Motor neuron (in vitro differentiated cells): ENCODE results near the gene PRSS2. TPM values are rescaled to one million over a fixed set of nuclear protein-coding genes. Genes with fewer than 3 reads are reported as not detected.

Experiments used
- ATAC-seq, 8 experiments: fragments of 200-7000 bp; cut with Tn5 transposase; replicated peaks in 6 of 8; 2 replicates each; pipeline ENCODE4 v1.8.0; 2021; ENCODE audit warnings: mild to moderate bottlenecking in 8 of 8, moderate library complexity in 8 of 8
- H3K27ac ChIP-seq, 2 donors: fragments of 250-450 bp; sonication (Bioruptor Pico); 2 replicates each; pipeline ENCODE4 v1.9.0; 2021; ENCODE audit warnings: antibody characterized with exemption in 2 of 2, mild to moderate bottlenecking in 2 of 2, moderate library complexity in 1 of 2
- H3K4me1 ChIP-seq, 2 donors: fragments of 250-450 bp; sonication (Bioruptor Pico); replicated peaks in 1 of 2; 2 replicates each; pipeline ENCODE4 v1.6.1; 2021; ENCODE audit warnings: antibody characterized with exemption in 2 of 2, mild to moderate bottlenecking in 2 of 2, moderate library complexity in 1 of 2
- H3K4me3 ChIP-seq, 5 donors: fragments of 250-450 bp; sonication (Bioruptor Pico); 2 replicates each; pipeline ENCODE4 v1.9.0; 2021; ENCODE audit warnings: antibody characterized with exemption in 5 of 5, mild to moderate bottlenecking in 5 of 5, moderate library complexity in 4 of 5
- WGBS, 10 experiments: fragments of 450-650 bp; shearing (Covaris generic); methylation state at CpG; one replicate each; pipeline ENCODE4 v1.0.0; 2022; 5-methylcytosine and 5-hydroxymethylcytosine counted together
- in situ Hi-C, 9 experiments: fragments of 400-800 bp; cut with MboI; loops; one replicate each; pipeline ENCODE4 v1.15.0; 2021; ENCODE audit warnings: low sequenced_read_pairs in 9 of 9, low pct_unique_long_range_greater_than_20kb in 2 of 9; ENCODE audit not compliant: unreplicated experiment in 9 of 9
- total RNA-seq, 8 experiments: library from RNA; unstranded; fragments of 300-600 nt; gene quantifications; 2 replicates each; pipeline versions ENCODE4 v1.2.3 to v1.2.4, GENCODE V29; 2022

The PRSS2 gene
- total RNA-seq, 8 experiments from 2014 or later: not detected

- in situ Hi-C loops: loop anchor here in 5 of 9 experiments (25.0 kb wide), 3 partner anchors 146 to 246 kb away; no protein-coding TSS in a partner anchor
- Histone ChIP-seq H3K27ac (no peak overlapping the region), H3K4me3 (peak overlapping the region in 1 of 5 donors; percentile 20), H3K4me1 (no peaks in the 10 kb centered on the region)
- WGBS, 10 experiments: 0 to 89% (median 19%) methylated on average over 1 to 16 of the region's 32 CpGs
- peak; percentile 76 to 97 (median 90) for ATAC-seq
Measured at GRCh38 chr7:142782922-142783900, 12.4 kb downstream of the PRSS2 start.

DNA sequence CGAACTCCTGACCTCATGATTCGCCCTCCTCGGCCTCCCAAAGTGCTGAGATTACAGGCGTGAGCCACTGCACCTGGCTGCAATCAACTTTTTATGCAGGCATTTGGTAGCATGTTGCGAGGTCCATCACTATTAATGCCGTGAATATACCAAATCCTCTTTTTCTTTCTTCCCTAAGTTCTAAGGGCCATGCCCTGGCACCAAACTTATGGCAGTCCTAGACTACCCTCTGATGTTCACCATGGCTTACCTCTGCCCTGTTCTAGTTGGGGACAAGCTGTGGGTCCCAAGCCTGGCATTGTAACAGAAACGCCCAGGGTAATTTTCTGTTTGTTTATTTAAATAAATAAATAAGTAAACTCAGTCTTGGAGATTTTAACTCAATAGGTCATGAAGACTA is 13.3 kb downstream of the PRSS2 start:
- H3K4me3 ChIP-seq: no peak overlapping the region
- no peak for ATAC-seq
- no peak overlapping the region for H3K27ac ChIP-seq
- no peaks in the 10 kb centered on the region for H3K4me1 ChIP-seq
- WGBS, 10 experiments: 0 to 100% (median 71%) methylated on average over 1 to 5 of the region's 7 CpGs; no CpG with 5 or more reads in 3 of the 10 experiments
- in situ Hi-C loops: loop anchor here in 5 of 9 experiments (25.0 kb wide), 3 partner anchors 147 to 247 kb away; no protein-coding TSS in a partner anchor

DNA sequence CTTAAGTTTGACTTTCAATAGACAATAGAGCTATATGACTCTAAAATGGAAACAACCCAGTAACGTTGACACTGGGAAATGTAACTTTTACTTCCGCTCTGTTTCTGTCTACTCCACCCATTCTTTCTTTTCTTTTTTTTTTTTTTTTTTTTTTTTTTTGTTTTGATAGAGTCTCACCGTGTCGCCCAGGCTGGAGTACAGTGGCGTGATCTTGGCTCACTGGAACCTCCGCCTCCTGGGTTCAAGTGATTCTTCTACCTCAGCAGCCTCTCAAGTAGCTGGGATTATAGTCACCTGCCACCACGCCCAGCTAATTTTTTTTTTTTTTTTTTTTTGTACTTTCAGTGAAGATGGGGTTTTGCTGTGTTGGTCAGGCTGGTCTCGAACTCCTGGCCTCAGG is 13.9 kb downstream of the PRSS2 start:
- in situ Hi-C loops: loop anchor here in 5 of 9 experiments (25.0 kb wide), 3 partner anchors 147 to 247 kb away; no protein-coding TSS in a partner anchor
- no peak overlapping the region for H3K4me3 ChIP-seq
- 38 to 96% (median 80%) methylated on average over 2 to 8 of the region's 8 CpGs for WGBS, 10 experiments
- ATAC-seq: no peak
- H3K4me1 ChIP-seq: no peaks in the 10 kb centered on the region
- no peak overlapping the region for H3K27ac ChIP-seq

GRCh38 chr7:142785841-142786250 is 15.1 kb downstream of the PRSS2 start:
- Histone ChIP-seq H3K4me1 (no peaks in the 10 kb centered on the region), H3K27ac (no peak overlapping the region), H3K4me3 (no peak overlapping the region)
- in situ Hi-C loops: loop anchor here in 5 of 9 experiments (25.0 kb wide), 3 partner anchors 149 to 249 kb away; no protein-coding TSS in a partner anchor
- ATAC-seq: no peak
- 57 to 90% (median 74%) methylated on average over 1 to 4 of the region's 8 CpGs; no CpG with 5 or more reads in 3 of the 10 experiments for WGBS, 10 experiments

GRCh38 chr7:142787034-142787768 is 16.4 kb downstream of the PRSS2 start:
- H3K4me1 ChIP-seq: no peaks in the 10 kb centered on the region
- in situ Hi-C loops: loop anchor here in 5 of 9 experiments (25.0 kb wide), 3 partner anchors 150 to 250 kb away; no protein-coding TSS in a partner anchor
- 39 to 100% (median 82%) methylated on average over 1 to 7 of the region's 11 CpGs; no CpG with 5 or more reads in 4 of the 10 experiments for WGBS, 10 experiments
- H3K27ac ChIP-seq: no peak overlapping the region
- H3K4me3 ChIP-seq: no peak overlapping the region
- ATAC-seq: no peak

DNA sequence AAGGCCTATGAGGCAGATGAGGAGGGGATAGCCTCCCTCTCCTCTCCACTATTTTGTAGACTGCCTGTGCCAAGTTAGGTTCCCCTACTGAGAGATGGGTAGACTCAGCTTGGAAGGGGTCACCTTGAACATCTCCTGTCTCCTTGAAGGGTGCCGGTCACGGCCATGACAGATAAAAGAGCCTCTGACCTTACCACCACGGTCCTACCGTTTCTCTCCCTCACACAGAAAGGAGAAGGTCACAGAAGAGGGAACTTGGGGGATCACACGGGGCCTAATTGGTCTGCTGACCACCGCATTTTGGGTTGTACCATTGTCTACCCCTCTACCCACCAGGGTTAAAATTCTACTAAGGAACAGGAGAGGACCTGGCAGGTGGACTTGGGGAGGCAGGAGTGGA is 17.0 kb downstream of the PRSS2 start:
- H3K4me3 ChIP-seq: no peak overlapping the region
- in situ Hi-C loops: loop anchor here in 5 of 9 experiments (25.0 kb wide), 3 partner anchors 150 to 250 kb away; no protein-coding TSS in a partner anchor
- no peak for ATAC-seq
- H3K27ac ChIP-seq: no peak overlapping the region
- no peaks in the 10 kb centered on the region for H3K4me1 ChIP-seq
- WGBS, 10 experiments: 20 to 93% (median 82%) methylated on average over 1 to 5 of the region's 6 CpGs; no CpG with 5 or more reads in 3 of the 10 experiments

DNA sequence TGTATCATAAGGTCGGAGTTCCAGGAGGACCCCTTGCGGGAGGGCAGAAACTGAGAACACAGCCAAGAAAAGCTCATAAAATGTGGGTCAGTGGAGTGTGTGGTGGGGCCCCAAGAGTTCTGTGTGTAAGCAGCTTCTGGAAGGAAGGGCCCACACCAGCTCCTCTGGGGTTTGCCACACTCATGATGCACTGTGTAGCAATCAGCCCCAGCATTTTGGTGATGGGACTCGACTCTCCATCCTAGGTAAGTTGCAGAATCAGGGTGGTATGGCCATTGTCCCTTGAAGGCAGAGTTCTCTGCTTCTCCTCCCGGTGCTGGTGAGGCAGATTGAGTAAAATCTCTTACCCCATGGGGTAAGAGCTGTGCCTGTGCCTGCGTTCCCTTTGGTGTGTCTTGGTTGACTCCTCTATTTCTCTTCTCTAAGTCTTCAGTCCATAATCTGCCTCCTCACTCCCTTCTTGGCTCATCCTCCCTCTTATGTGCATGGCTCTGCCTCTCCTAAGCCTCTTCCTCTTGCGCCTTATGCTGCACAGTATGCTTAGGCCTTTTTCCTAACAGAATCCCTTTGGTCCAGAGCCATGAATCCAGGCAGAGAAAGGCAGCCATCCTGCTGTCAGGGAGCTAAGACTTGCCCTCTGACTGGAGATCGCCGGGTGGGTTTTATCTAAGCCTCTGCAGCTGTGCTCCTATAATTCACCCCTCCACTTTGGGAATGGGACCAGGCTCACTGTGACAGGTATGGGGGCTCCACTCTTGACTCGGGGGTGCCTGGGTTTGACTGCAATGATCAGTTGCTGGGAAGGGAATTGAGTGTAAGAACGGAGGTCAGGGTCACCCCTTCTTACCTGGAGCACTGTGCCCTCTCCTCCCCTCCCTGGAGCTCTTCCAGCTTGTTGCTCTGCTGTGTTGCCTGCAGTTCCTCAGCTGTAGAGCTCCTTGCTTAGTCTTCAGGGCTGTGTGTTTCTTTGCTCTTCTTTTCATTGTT is 17.8 kb downstream of the PRSS2 start:
- in situ Hi-C loops: loop anchor here in 5 of 9 experiments (25.0 kb wide), 3 partner anchors 151 to 251 kb away; no protein-coding TSS in a partner anchor
- ATAC-seq: no peak
- WGBS, 10 experiments: 0 to 100% (median 64%) methylated on average over 1 to 7 of the region's 10 CpGs; no CpG with 5 or more reads in 1 of the 10 experiments

GRCh38 chr7:142789441-142789840 is 18.7 kb downstream of the PRSS2 start:
- H3K4me1 ChIP-seq: no peaks in the 10 kb centered on the region
- H3K27ac ChIP-seq: no peak overlapping the region
- WGBS, 10 experiments: 8 to 100% (median 79%) methylated on average over 1 to 2 of the region's 2 CpGs; no CpG with 5 or more reads in 4 of the 10 experiments
- no peak for ATAC-seq
- in situ Hi-C loops: loop anchor here in 5 of 9 experiments (25.0 kb wide), 3 partner anchors 152 to 252 kb away; no protein-coding TSS in a partner anchor
- no peak overlapping the region for H3K4me3 ChIP-seq

More for the DNA sequence above, 17.8 kb downstream of the PRSS2 start:
- H3K4me1 ChIP-seq: no peaks in the 10 kb centered on the region
- H3K27ac ChIP-seq: no peak overlapping the region
- no peak overlapping the region for H3K4me3 ChIP-seq

DNA sequence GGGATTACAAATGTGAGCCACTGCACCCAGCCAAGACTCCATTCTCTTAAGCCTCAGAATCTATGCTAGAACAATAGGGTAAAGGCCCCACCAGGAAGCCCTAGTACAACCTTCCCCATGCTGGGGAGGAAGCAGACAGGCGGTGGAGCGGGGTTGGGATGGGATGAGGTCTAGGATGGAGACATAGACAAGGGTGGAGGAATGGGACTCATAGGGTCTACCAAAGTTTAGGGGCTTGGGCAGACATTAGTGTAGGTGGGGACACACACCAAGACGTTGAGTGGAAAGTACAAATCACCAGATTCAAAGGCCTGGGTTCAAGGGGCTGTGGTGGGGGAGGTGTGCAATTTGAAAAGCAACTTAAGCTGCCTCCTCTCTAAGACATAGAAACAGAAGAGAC is 19.3 kb downstream of the PRSS2 start:
- in situ Hi-C loops: loop anchor here in 5 of 9 experiments (25.0 kb wide), 3 partner anchors 153 to 253 kb away; no protein-coding TSS in a partner anchor
- ATAC-seq: no peak
- no peak overlapping the region for H3K4me3 ChIP-seq
- H3K4me1 ChIP-seq: no peaks in the 10 kb centered on the region
- 20 to 100% (median 62%) methylated on average over 1 to 3 of the region's 3 CpGs; no CpG with 5 or more reads in 3 of the 10 experiments for WGBS, 10 experiments
- no peak overlapping the region for H3K27ac ChIP-seq

DNA sequence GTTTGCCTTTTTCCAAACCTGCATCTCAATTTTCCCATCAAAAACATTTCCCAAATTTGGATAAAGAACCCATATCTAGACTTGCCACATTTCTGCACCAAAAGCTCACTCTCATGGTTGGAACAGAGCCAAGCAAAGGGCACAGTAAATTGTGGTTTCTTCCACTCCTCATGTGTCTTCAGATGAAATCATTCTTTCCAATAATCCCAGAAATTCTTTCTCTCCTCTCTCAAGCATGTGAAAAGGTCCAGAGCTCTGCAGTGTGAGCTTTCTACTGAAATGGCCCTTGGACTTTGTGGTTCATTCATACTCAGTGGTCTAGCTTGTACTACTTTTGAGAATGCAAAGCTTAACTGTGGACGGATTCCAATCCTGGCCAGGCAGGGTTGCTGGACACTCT is 19.8 kb downstream of the PRSS2 start:
- H3K4me1 ChIP-seq: no peaks in the 10 kb centered on the region
- no peak for ATAC-seq
- WGBS, 10 experiments: 0 to 88% (median 50%) methylated on average over 1 of the region's 1 CpG; no CpG with 5 or more reads in 2 of the 10 experiments
- no peak overlapping the region for H3K27ac ChIP-seq
- H3K4me3 ChIP-seq: no peak overlapping the region
- in situ Hi-C loops: loop anchor here in 5 of 9 experiments (25.0 kb wide), 3 partner anchors 153 to 253 kb away; no protein-coding TSS in a partner anchor

DNA sequence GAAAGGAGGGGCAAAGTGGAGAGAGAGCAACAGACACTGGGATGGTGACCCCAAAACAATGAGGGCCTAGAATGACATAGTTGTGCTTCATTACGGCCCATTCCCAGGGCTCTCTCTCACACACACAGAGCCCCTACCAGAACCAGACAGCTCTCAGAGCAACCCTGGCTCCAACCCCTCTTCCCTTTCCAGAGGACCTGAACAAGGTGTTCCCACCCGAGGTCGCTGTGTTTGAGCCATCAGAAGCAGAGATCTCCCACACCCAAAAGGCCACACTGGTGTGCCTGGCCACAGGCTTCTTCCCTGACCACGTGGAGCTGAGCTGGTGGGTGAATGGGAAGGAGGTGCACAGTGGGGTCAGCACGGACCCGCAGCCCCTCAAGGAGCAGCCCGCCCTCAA is 20.7 kb downstream of the PRSS2 start:
- Histone ChIP-seq H3K27ac (no peak overlapping the region), H3K4me3 (no peak overlapping the region), H3K4me1 (no peaks in the 10 kb centered on the region)
- no peak for ATAC-seq
- in situ Hi-C loops: loop anchor here in 5 of 9 experiments (25.0 kb wide), 3 partner anchors 154 to 254 kb away; no protein-coding TSS in a partner anchor
- WGBS, 10 experiments: 40% methylated on average over 1 of the region's 7 CpGs; no CpG with 5 or more reads in 9 of the 10 experiments
